Kidney glomerular epithelial cell (primary cell): Measurements from ENCODE around the gene PIP4P1.
"Not testable (repeated sequence)": the region's sequence is repeated elsewhere in the genome, so short reads cannot be mapped to it uniquely, and the experiment has no call there.

Source experiments
- DNase-seq: peaks from one replicate; lab custom pipeline; 2025; lab: John Stamatoyannopoulos, UW

Gene PIP4P1

GRCh38 chr14:20461225-20462141 lies at the start of gene PIP4P1:
Gene PIP4P1 (minus strand): TSS chr14:20461434. CDS start chr14:20461325, 109 bp downstream.
- peak; percentile 100 for DNase-seq

- DNase-seq: no peak
Observed at GRCh38 chr14:20508367-20508766, 47.1 kb upstream of the PIP4P1 start.

DNA sequence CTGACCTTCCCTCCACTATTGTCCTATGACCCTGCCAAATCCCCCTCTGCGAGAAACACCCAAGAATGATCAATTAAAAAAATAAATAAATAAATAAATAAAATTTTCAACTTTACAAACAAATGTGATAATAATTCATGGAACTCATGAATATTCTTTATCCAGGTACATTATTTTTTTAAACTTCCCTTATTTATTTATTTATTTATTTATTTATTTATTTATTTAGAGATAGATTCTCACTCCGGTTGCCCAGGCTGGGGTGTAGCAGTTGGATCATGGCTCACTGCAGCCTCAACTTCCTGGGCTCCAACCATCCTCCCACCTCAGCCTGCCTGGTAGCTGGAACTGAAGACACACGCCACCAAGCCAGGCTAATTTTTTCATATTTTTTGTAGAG lies 46.3 kb upstream of the PIP4P1 start:
- not testable (repeated sequence) for DNase-seq

- DNase-seq: not testable (repeated sequence)
Observed at GRCh38 chr14:20506752-20507151, 45.5 kb upstream of the PIP4P1 start.

DNA sequence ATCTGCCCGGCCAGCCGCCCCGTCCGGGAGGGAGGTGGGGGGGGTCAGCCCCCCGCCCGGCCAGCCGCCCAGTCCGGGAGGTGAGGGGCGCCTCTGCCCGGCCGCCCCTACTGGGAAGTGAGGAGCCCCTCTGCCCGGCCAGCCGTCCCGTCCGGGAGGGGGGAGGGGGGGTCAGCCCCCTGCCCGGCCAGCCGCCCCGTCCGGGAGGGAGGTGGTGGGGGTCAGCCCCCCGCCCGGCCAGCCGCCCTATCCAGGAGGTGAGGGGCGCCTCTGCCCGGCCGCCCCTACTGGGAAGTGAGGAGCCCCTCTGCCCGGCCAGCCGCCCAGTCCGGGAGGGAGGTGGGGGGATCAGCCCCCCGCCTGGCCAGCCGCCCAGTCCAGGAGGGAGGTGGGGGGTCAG lies 45.0 kb upstream of the PIP4P1 start:
- DNase-seq: not testable (repeated sequence)

- DNase-seq: peak; percentile 2
Observed at GRCh38 chr14:20503898-20504297, 42.7 kb upstream of the PIP4P1 start.

- DNase-seq: no peak
Observed at GRCh38 chr14:20501346-20501745, 40.1 kb upstream of the PIP4P1 start.

DNA sequence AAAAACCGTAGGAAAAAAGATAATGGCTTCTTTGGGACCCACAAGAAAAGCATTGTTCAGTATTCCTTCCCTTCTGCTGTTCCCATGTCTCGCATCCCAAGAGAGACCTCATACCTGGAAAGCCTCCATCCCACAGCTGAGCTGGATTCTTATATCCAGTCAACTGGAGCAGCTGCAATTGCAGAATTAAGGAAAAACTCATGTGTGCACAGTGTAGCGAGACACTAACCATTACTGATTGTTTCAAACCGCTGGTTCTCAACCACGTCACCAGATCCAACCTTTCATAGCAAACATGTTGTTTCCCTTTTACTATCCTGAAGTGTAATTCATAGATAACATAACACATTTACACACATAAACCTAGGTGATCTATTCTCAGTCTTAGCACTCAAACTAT lies 38.6 kb upstream of the PIP4P1 start:
- peak; percentile 34 for DNase-seq

GRCh38 chr14:20499108-20499507 lies 37.9 kb upstream of the PIP4P1 start:
- no peak for DNase-seq

DNA sequence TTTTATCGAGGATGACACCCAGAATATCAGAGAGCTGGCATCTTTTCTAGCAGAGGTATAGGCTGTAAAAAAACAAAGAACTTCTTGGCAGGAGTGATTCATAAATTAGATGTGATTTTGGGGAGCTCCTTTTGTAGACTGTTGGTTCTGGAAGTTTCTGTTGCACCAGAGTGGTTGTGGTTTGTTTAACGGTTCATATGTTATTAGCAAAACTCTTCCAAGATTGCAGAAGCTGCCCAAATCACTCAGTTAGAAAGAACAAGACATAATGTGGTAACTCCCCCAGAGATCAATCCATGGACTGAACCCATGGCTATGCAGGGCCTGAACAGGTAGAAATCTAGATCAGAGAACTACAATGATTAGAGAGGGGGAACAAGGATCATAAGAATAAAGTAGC lies 37.4 kb upstream of the PIP4P1 start:
- peak; percentile 23 for DNase-seq

- no peak for DNase-seq
Observed at GRCh38 chr14:20494935-20495766, 33.9 kb upstream of the PIP4P1 start.

GRCh38 chr14:20493634-20494033 lies 32.4 kb upstream of the PIP4P1 start:
- no peak for DNase-seq

DNA sequence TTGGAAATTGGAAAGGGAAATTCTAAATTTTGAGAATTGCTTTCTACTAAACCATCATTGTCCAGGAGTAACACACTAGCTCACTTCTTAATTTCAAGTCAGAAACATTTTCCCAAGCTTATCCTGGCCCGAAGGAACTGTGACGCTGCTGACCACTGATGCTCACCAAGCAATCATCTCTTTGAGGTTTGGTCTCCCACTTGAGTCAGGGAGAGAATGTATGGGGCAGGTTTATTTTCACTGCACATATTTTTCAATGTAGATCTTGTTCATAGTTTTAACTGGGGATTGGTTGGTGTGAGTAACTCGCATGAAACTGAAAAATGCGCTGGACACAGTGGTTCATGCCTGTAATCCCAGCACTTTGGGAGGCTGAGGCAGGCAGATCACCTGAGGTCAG lies 31.3 kb upstream of the PIP4P1 start:
- no peak for DNase-seq

- no peak for DNase-seq
Observed at GRCh38 chr14:20490563-20490962, 29.3 kb upstream of the PIP4P1 start.

DNA sequence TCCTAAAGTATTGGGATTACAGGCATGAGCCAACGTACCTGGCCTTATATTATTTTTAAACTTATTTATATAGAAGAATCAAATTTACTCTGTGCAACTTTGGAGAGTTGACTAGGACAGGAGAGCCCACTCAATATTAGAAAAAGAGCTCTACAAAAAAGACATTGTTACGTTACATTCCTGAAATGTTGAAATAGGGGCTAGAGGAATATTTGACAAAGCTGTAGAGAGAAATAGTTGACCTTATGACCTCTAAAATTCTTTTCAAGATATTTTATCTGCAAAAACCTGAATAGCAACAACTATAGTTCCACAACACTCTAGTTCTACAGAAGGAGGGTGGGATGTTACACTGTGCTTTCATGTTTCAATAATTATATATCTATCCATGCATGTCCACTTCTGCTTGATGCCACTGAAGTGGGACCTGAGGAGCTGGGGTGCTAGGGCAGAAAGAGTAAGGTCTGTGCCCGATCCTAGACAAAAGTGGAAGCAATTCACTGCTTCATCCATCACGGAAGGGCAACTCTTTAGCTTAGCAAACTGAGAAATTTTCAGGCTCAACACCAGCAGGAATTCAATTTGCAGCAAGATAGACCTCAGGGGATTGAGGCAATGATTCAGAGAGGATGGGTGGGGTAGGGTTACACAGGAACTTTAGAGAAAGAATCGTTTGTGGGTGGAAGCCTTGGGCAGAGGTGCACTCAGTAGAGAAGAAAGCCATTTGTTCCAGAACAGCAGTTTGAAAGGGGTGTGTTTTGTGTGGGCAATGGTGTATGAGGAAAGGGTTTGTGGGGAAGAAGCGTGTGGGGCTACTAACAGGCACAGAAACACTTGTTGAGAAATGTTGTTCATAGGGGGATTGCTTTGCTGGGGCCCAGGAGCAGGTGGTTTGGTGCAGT lies 28.1 kb upstream of the PIP4P1 start:
- peak; percentile 23 for DNase-seq

- DNase-seq: no peak
Observed at GRCh38 chr14:20487396-20487725, 26.1 kb upstream of the PIP4P1 start.

DNA sequence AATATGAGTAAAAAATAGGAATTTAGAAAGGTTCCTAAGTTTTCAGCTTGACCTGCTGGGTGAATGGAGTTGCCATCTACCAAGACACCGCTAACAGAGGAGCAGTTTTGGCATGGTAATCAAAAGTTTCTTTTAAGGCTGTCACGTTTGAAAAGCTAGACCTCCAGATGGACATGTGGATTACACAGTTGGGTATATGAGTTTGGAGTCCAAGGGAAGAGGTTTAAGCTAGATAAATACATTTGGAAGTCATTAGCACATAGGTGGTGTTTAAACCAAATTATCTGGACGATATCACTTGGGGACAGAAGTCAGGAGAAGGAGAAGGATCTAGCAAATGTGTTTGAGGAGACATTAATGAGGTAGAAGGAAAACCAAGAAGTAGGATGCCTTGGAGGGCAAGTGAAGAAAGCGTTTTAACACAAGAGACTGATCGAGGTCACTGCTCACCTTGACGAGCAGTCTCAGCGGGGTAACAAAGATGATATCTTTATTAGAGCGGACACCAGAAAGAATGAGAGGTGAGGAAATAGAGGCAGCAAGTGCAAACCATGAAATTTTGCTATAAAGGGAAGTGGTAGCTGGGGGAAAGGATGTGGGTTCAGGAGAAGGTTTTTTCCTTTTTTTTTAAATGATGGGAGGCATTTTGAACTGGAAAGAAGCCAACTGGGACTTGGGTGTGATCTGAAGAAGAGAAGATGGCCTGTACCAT lies 25.6 kb upstream of the PIP4P1 start:
- no peak for DNase-seq

- DNase-seq: no peak
Observed at GRCh38 chr14:20485900-20486299, 24.7 kb upstream of the PIP4P1 start.

- DNase-seq: no peak
Observed at GRCh38 chr14:20482382-20482781, 21.1 kb upstream of the PIP4P1 start.

DNA sequence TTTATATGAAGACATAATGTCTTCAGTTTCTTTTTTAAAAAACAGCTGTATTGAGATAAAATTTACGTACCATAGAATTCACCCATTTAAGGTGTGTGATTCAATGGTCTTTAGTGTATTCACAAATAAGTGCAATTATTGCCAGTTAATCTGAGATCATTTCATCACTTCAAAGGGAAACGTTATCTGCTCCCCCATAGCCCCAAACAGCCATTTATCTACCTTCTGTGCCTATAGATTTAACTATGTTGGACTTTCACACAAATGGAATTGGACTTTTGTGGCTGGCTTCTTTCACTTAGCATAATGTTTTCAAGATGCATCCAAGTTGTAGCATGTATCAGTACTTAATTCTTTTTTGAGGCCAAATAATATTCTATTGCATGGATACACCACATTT lies 17.7 kb upstream of the PIP4P1 start:
- no peak for DNase-seq

DNA sequence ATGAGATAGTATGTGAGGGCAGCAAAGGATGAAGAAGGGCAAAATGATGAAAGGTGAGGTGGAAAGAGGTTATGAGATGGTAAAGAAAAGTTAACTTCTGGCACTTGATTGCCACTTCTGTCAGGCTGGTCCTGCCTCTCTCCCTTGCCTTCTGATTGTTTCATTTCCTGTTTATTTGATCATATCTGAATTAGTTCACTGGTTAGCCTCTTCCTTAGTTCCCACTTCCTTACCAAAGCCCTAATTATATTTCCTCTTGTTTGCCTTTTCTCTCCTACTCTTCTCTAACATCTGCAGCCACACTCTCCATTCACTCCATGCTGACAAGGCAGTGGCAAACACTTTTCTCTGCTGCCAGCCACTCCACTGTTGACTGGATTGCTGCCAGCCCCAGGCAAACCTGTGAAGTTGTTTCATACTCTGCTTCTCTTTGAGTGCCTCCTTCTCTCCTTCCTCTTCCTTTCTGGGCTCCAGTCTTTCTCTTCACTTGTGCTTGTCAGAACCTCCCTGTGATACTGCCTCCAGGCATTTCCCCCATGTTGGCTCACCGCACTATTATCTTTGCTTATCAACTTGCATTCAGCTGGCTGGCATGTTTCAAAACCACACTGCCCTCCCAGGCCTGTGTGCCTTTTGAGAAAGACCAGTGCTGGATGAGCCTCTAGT lies 16.1 kb upstream of the PIP4P1 start:
- peak; percentile 12 for DNase-seq
